Trophoblast cell (in vitro differentiated cells and primary cell): Measurements from ENCODE around the gene RAB3IP.

Source experiments
- DNase-seq, 2 donors: peaks; one replicate each; pipeline ENCODE4 v3.0.0-alpha.2; 2016
- H2AFZ ChIP-seq: 2 replicates; pipeline ENCODE4 v1.6.1; 2013; ENCODE audit warnings: low read length, moderate library complexity, mild to moderate bottlenecking; ENCODE audit not compliant: insufficient read depth, poor library complexity
- H2AK5ac ChIP-seq: 2 replicates; pipeline ENCODE4 v1.6.1; 2013; ENCODE audit warnings: mild to moderate bottlenecking, low read length
- H2BK120ac ChIP-seq: 2 replicates; pipeline ENCODE4 v1.6.1; 2013; ENCODE audit warnings: low read length, mild to moderate bottlenecking, moderate library complexity; ENCODE audit not compliant: insufficient read depth, poor library complexity
- H2BK12ac ChIP-seq: 2 replicates; pipeline ENCODE4 v1.6.1; 2013; ENCODE audit warnings: mild to moderate bottlenecking, low read length, moderate library complexity
- H2BK5ac ChIP-seq: 2 replicates; pipeline ENCODE4 v1.6.1; 2013; ENCODE audit warnings: low read length, low read depth, moderate library complexity, mild to moderate bottlenecking; ENCODE audit not compliant: poor library complexity
- H3K14ac ChIP-seq: 2 replicates; pipeline ENCODE4 v1.6.1; 2013; ENCODE audit warnings: mild to moderate bottlenecking, low read length
- H3K18ac ChIP-seq: 2 replicates; pipeline ENCODE4 v1.6.1; 2013; ENCODE audit warnings: mild to moderate bottlenecking, low read length
- H3K23ac ChIP-seq: 2 replicates; pipeline ENCODE4 v1.6.1; 2013; ENCODE audit warnings: low read length
- H3K27ac ChIP-seq: 2 replicates; pipeline ENCODE4 v1.5.1; 2013; ENCODE audit warnings: low read depth, mild to moderate bottlenecking, inconsistent platforms, low read length, moderate library complexity
- H3K27me3 ChIP-seq: 2 replicates; pipeline ENCODE4 v1.6.1; 2013; ENCODE audit warnings: inconsistent platforms, mild to moderate bottlenecking, low read length, moderate library complexity; ENCODE audit not compliant: insufficient read depth
- H3K36me3 ChIP-seq, 2 experiments: 1 replicate in 1 of 2; 2 replicates in 1 of 2; pipeline ENCODE4 v1.6.1; 2013; ENCODE audit warnings: low read length in 2 of 2, mild to moderate bottlenecking in 2 of 2, moderate library complexity in 1 of 2; ENCODE audit not compliant: insufficient read depth in 2 of 2, control insufficient read depth in 1 of 2
- H3K4ac ChIP-seq: 2 replicates; pipeline ENCODE4 v1.6.1; 2013; ENCODE audit warnings: low read depth, mild to moderate bottlenecking, low read length, moderate library complexity
- H3K4me1 ChIP-seq, 2 experiments: 1 replicate in 1 of 2; 2 replicates in 1 of 2; pipeline ENCODE4 v1.6.1; 2013; ENCODE audit warnings: low read length in 2 of 2, mild to moderate bottlenecking in 2 of 2, moderate library complexity in 1 of 2; ENCODE audit not compliant: insufficient read depth in 2 of 2, control insufficient read depth in 1 of 2
- H3K4me2 ChIP-seq: 2 replicates; pipeline ENCODE4 v1.6.1; 2013; ENCODE audit warnings: inconsistent platforms, mild to moderate bottlenecking, low read length, moderate library complexity
- H3K4me3 ChIP-seq: 2 replicates; pipeline ENCODE4 v1.5.1; 2013; ENCODE audit warnings: mild to moderate bottlenecking, low read depth, low read length, inconsistent platforms
- H3K79me1 ChIP-seq: one replicate; pipeline ENCODE4 v1.6.1; 2013; ENCODE audit warnings: low read length
- H3K79me2 ChIP-seq: 2 replicates; pipeline ENCODE4 v1.6.1; 2013; ENCODE audit warnings: low read length, mild to moderate bottlenecking; ENCODE audit not compliant: control insufficient read depth, insufficient read depth, poor library complexity
- H3K9ac ChIP-seq: 2 replicates; pipeline ENCODE4 v1.6.1; 2013; ENCODE audit warnings: mild to moderate bottlenecking, low read length
- H3K9me3 ChIP-seq: 2 replicates; pipeline ENCODE4 v1.6.1; 2013; ENCODE audit warnings: low read depth, mild to moderate bottlenecking, control low read depth, inconsistent platforms, low read length; ENCODE audit not compliant: insufficient read depth
- H4K12ac ChIP-seq: 2 replicates; pipeline ENCODE4 v1.6.1; 2013; ENCODE audit warnings: low read depth, mild to moderate bottlenecking, low read length, moderate library complexity
- H4K8ac ChIP-seq: 2 replicates; pipeline ENCODE4 v1.6.1; 2013; ENCODE audit warnings: low read depth, mild to moderate bottlenecking, low read length, moderate library complexity
- H4K91ac ChIP-seq: one replicate; pipeline ENCODE4 v1.6.1; 2013; ENCODE audit warnings: low read depth, mild to moderate bottlenecking, low read length, moderate library complexity
- whole genome bisulfite sequencing: extraction: QIAGEN DNeasy Blood & Tissue Kit; methylation state at CpG from one replicate; pipeline ENCODE4 v1.1.7; 2013; ENCODE audit warnings: missing lambda C conversion rate; ENCODE audit not compliant: insufficient read length, insufficient coverage; ENCODE audit errors: extremely low coverage; 5-methylcytosine and 5-hydroxymethylcytosine counted together

RAB3IP gene

DNA sequence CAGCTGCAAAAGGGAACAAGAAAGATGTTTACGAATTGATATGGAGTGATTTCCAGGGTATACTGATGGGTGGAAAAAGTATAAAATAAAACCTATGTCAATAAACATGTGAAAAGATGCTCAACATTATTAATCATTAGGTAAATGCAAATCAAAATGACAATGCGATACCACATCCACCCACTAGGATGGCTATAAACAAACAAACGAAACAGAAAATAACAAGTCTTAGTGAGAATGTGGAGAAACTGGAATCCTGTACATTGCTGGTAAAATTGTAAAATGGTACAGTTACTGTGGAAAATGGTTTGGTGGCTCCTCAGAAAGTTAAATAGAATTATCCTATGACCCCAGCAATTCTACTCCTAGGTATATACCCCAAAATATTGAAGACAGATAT, 30.0 kb upstream of the RAB3IP start:
- Histone ChIP-seq H3K79me1 (no peaks in the 10 kb centered on the region), H4K8ac (no peak overlapping the region), H4K12ac (no peak overlapping the region), H4K91ac (no peak overlapping the region), H3K9me3 (no peaks in the 10 kb centered on the region), H3K23ac (no peak overlapping the region), H2BK5ac (no peak overlapping the region), H3K14ac (no peak overlapping the region), H2AK5ac (no peak overlapping the region), H3K27me3 (no peaks in the 10 kb centered on the region), H3K36me3 (no peaks in the 10 kb centered on the region), H2AFZ (no peak overlapping the region), H3K79me2 (no peaks in the 10 kb centered on the region), H3K27ac (no peak overlapping the region), H2BK120ac (no peak overlapping the region), H3K4me2 (no peak overlapping the region), H3K4me1 (no peaks in the 10 kb centered on the region), H3K18ac (no peak overlapping the region), H2BK12ac (no peak overlapping the region), H3K9ac (no peak overlapping the region), H3K4ac (no peak overlapping the region), H3K4me3 (no peak overlapping the region)
- WGBS, result no CpG with 5 or more reads among the region's 3 CpGs
- peak in 1 of 2 donors; percentile 51 for DNase-seq

DNA sequence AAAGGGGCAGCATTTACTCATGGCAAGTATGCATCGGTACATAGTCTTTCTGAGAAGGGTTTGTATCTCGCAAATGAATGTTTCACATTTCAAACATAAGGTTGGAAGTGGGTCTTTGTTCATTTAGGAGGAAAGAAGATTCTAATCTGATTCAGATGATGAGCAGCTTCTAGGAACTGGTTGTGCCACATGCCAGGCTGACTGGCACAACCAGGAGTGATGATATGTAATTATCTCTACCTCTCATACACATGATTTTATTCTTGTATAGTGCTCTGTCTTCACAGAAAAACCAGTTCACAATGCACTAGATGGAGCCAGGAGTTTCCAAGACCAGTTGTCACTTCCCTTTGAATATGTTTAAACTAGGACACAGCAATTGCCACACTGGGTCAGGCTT, 25.8 kb upstream of the RAB3IP start:
- no peaks in the 10 kb centered on the region for H3K4me1 ChIP-seq
- no peak overlapping the region for H2BK120ac ChIP-seq
- no peak overlapping the region for H3K27ac ChIP-seq
- H3K9me3 ChIP-seq, result no peaks in the 10 kb centered on the region
- no peak overlapping the region for H2AK5ac ChIP-seq
- H4K91ac ChIP-seq, result no peak overlapping the region
- H4K12ac ChIP-seq, result no peak overlapping the region
- DNase-seq, result peak in 1 of 2 donors; percentile 7
- no peak overlapping the region for H3K4me3 ChIP-seq
- H4K8ac ChIP-seq, result no peak overlapping the region
- no peaks in the 10 kb centered on the region for H3K36me3 ChIP-seq
- H3K14ac ChIP-seq, result no peak overlapping the region
- H3K79me1 ChIP-seq, result no peaks in the 10 kb centered on the region
- no peaks in the 10 kb centered on the region for H3K79me2 ChIP-seq
- no peak overlapping the region for H3K9ac ChIP-seq
- H2BK12ac ChIP-seq, result no peak overlapping the region
- no peak overlapping the region for H2AFZ ChIP-seq
- H3K27me3 ChIP-seq, result no peaks in the 10 kb centered on the region
- no peak overlapping the region for H3K4me2 ChIP-seq
- H3K4ac ChIP-seq, result no peak overlapping the region
- no peak overlapping the region for H3K18ac ChIP-seq
- WGBS, result no CpG with 5 or more reads among the region's 2 CpGs
- no peak overlapping the region for H2BK5ac ChIP-seq
- no peak overlapping the region for H3K23ac ChIP-seq

DNA sequence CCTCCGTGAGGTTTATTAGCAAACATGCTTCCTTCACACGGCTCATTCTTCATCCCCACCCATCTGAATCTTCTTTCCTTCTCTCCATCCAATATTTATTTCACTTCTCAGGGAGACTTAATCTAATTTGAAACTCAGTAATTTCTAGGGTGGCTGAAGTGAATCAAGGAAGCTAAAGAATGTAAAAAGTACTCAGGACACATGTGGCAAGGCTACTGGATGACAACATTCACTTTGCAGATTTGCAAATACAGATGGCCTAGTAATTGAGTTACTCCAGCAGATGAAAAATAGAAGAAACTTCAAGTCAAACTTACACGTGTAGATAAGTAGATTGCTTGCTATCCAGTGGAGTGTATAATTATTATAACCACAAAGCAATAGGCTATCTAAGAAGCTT, 24.1 kb upstream of the RAB3IP start:
- no peak overlapping the region for H3K9ac ChIP-seq
- H3K4me3 ChIP-seq, result no peak overlapping the region
- no peaks in the 10 kb centered on the region for H3K9me3 ChIP-seq
- no peaks in the 10 kb centered on the region for H3K79me2 ChIP-seq
- no peaks in the 10 kb centered on the region for H3K4me1 ChIP-seq
- H2BK120ac ChIP-seq, result no peak overlapping the region
- no peak overlapping the region for H2AK5ac ChIP-seq
- H3K4me2 ChIP-seq, result no peak overlapping the region
- no peak overlapping the region for H3K14ac ChIP-seq
- 100% methylated on average over 1 of the region's 3 CpGs for WGBS
- no peak overlapping the region for H4K91ac ChIP-seq
- no peaks in the 10 kb centered on the region for H3K36me3 ChIP-seq
- no peak overlapping the region for H3K4ac ChIP-seq
- H3K79me1 ChIP-seq, result no peaks in the 10 kb centered on the region
- H3K18ac ChIP-seq, result no peak overlapping the region
- no peak overlapping the region for H4K12ac ChIP-seq
- H4K8ac ChIP-seq, result no peak overlapping the region
- no peak overlapping the region for H2AFZ ChIP-seq
- H2BK5ac ChIP-seq, result no peak overlapping the region
- DNase-seq, result no peak
- H2BK12ac ChIP-seq, result no peak overlapping the region
- H3K27me3 ChIP-seq, result no peaks in the 10 kb centered on the region
- no peak overlapping the region for H3K27ac ChIP-seq
- no peak overlapping the region for H3K23ac ChIP-seq

GRCh38 chr12:69719336-69720316, 19.0 kb upstream of the RAB3IP start:
- Histone ChIP-seq H3K18ac (no peak overlapping the region), H3K14ac (no peak overlapping the region), H3K4me1 (no peaks in the 10 kb centered on the region), H2BK120ac (no peak overlapping the region), H3K23ac (no peak overlapping the region), H3K4me3 (no peak overlapping the region), H2BK5ac (no peak overlapping the region), H3K4me2 (no peak overlapping the region), H2AFZ (no peak overlapping the region), H3K9me3 (no peaks in the 10 kb centered on the region), H3K9ac (no peak overlapping the region), H3K27me3 (no peaks in the 10 kb centered on the region), H3K36me3 (no peaks in the 10 kb centered on the region), H4K91ac (no peak overlapping the region), H2AK5ac (no peak overlapping the region), H4K12ac (no peak overlapping the region), H4K8ac (no peak overlapping the region), H3K79me1 (no peaks in the 10 kb centered on the region), H3K4ac (no peak overlapping the region), H3K27ac (no peak overlapping the region), H2BK12ac (no peak overlapping the region), H3K79me2 (no peaks in the 10 kb centered on the region)
- no CpG with 5 or more reads among the region's 1 CpG for WGBS
- no peak for DNase-seq
